ENCODE data around the gene AGBL4.

DNA sequence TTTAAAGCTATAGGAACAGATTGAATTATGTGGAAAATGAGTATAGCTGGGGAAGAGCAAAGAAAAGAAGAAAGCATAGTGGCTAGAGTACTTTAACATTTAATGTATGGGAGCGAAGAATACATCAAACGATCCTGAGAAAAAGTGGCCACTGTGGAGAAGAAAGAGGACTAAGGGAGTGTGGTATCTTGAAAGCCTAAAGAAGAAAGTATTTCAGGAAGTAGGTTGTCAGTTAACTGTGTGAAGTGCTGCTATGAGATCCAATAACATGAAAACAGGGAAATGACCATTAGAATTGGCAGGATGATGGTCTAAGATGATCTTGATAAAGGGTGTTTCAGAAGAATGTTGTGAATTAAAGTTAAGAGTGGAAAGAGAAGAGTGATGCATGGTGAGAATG lies 1027.4 kb downstream of the AGBL4 start:
- TF ChIP-seq POLR2AphosphoS5 (IDR thresholded peaks at IDR 0.05) (no peak), POLR2A (IDR thresholded peaks at IDR 0.05) (no peak)
- TF ChIP-seq, protein P1, sequence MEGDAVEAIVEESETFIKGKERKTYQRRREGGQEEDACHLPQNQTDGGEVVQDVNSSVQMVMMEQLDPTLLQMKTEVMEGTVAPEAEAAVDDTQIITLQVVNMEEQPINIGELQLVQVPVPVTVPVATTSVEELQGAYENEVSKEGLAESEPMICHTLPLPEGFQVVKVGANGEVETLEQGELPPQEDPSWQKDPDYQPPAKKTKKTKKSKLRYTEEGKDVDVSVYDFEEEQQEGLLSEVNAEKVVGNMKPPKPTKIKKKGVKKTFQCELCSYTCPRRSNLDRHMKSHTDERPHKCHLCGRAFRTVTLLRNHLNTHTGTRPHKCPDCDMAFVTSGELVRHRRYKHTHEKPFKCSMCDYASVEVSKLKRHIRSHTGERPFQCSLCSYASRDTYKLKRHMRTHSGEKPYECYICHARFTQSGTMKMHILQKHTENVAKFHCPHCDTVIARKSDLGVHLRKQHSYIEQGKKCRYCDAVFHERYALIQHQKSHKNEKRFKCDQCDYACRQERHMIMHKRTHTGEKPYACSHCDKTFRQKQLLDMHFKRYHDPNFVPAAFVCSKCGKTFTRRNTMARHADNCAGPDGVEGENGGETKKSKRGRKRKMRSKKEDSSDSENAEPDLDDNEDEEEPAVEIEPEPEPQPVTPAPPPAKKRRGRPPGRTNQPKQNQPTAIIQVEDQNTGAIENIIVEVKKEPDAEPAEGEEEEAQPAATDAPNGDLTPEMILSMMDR (IDR thresholded peaks at IDR 0.05) = no peak
